Natural killer cell treated with Interleukin-12 subunit alpha and Interleukin-12 subunit beta and Interleukin-15 and Interleukin-18, amount 100 ng/mL, for 72 hours (primary cell): ENCODE data around the gene QPCT. TPM values are rescaled to one million over a fixed set of nuclear protein-coding genes. Genes with fewer than 3 reads are reported as not detected.
A peak's percentile ranks its signal among the peaks of the same experiment; 100 is the strongest.

ENCODE experiments used
- ATAC-seq, 2 donors: fragments of 150-1000 bp; cut with Tn5 transposase in 1 of 2; sonication (Bioruptor Pico), chemical (Tn5 transposase) in 1 of 2; 2 replicates each; pipeline ENCODE4 v1.10.0; 2021
- DNase-seq: peaks from one replicate; pipeline ENCODE4 v3.0.0; 2022; ENCODE audit warnings: low spot score
- H3K27ac Mint-ChIP-seq, 2 donors: 1 replicate in 1 of 2; 2 replicates in 1 of 2; pipeline ENCODE4 v1.8.0; 2022; ENCODE audit warnings: mixed read lengths in 2 of 2, mild to moderate bottlenecking in 1 of 2, moderate library complexity in 1 of 2
- H3K27me3 Mint-ChIP-seq, 2 donors: 1 replicate in 1 of 2; 2 replicates in 1 of 2; pipeline ENCODE4 v1.8.0; 2022; ENCODE audit warnings: mixed read lengths in 2 of 2
- H3K36me3 Mint-ChIP-seq: one replicate; pipeline ENCODE4 v1.8.0; 2022; ENCODE audit warnings: mixed read lengths
- H3K4me1 Mint-ChIP-seq, 2 donors: 1 replicate in 1 of 2; 2 replicates in 1 of 2; pipeline ENCODE4 v1.8.0; 2022; ENCODE audit warnings: low read depth in 2 of 2, mixed read lengths in 2 of 2, mild to moderate bottlenecking in 1 of 2
- H3K4me3 Mint-ChIP-seq: one replicate; pipeline ENCODE4 v1.8.0; 2022; ENCODE audit warnings: mixed read lengths
- H3K9me3 Mint-ChIP-seq: 2 replicates; pipeline ENCODE4 v1.8.0; 2022; ENCODE audit warnings: mixed read lengths
- total RNA-seq, 2 donors: library from RNA; stranded (reverse); gene quantifications; one replicate each; pipeline ENCODE4 v1.2.3, GENCODE V29; 2022

QPCT gene
- total RNA-seq, 2 donors from 2014 or later: 0.33 to 1.5 TPM

GRCh38 chr2:37333256-37333655, 11.2 kb upstream of the QPCT start:
- ATAC-seq (no peak), DNase-seq (no peak)
- H3K9me3 Mint-ChIP-seq: no peaks in the 10 kb centered on the region
- H3K36me3 Mint-ChIP-seq: no peaks in the 10 kb centered on the region
- peaks cover 21 to 36% of the 10 kb centered on the region in 2 donors for H3K27me3 Mint-ChIP-seq
- no peaks in the 10 kb centered on the region for H3K4me1 Mint-ChIP-seq
- no peak overlapping the region for H3K4me3 Mint-ChIP-seq
- H3K27ac Mint-ChIP-seq: no peak overlapping the region

- H3K4me3 Mint-ChIP-seq: no peak overlapping the region
- H3K36me3 Mint-ChIP-seq: no peaks in the 10 kb centered on the region
- ATAC-seq: no peak
- peaks cover 25 to 41% of the 10 kb centered on the region in 2 donors for H3K27me3 Mint-ChIP-seq
- H3K9me3 Mint-ChIP-seq: no peaks in the 10 kb centered on the region
- H3K27ac Mint-ChIP-seq: no peak overlapping the region
- DNase-seq: no peak
- H3K4me1 Mint-ChIP-seq: no peaks in the 10 kb centered on the region
These were observed 8.8 kb upstream of the QPCT start for GRCh38 chr2:37335604-37336003.

- no peak overlapping the region for H3K4me3 Mint-ChIP-seq
- H3K9me3 Mint-ChIP-seq: no peaks in the 10 kb centered on the region
- ATAC-seq: no peak
- H3K36me3 Mint-ChIP-seq: no peaks in the 10 kb centered on the region
- no peaks in the 10 kb centered on the region for H3K4me1 Mint-ChIP-seq
- H3K27ac Mint-ChIP-seq: no peak overlapping the region
- no peak for DNase-seq
- peaks cover 20 to 25% of the 10 kb centered on the region in 2 donors for H3K27me3 Mint-ChIP-seq
These were observed 6.7 kb upstream of the QPCT start for GRCh38 chr2:37337620-37338280.

GRCh38 chr2:37338933-37339332, 5.5 kb upstream of the QPCT start:
- DNase-seq (no peak), ATAC-seq (no peak)
- Mint-ChIP-seq H3K4me1 (peaks cover 0 to 4% of the 10 kb centered on the region in 2 donors), H3K4me3 (no peak overlapping the region), H3K36me3 (no peaks in the 10 kb centered on the region), H3K27ac (no peak overlapping the region), H3K9me3 (no peaks in the 10 kb centered on the region), H3K27me3 (peaks cover 18 to 19% of the 10 kb centered on the region in 2 donors)

- Mint-ChIP-seq H3K4me1 (peaks cover 5 to 11% of the 10 kb centered on the region in 2 donors), H3K36me3 (no peaks in the 10 kb centered on the region), H3K9me3 (no peaks in the 10 kb centered on the region), H3K27me3 (peaks cover 14 to 19% of the 10 kb centered on the region in 2 donors), H3K27ac (no peak overlapping the region), H3K4me3 (no peak overlapping the region)
- ATAC-seq (no peak), DNase-seq (no peak)
These were observed 3.8 kb upstream of the QPCT start for GRCh38 chr2:37340637-37341036.

- Mint-ChIP-seq H3K4me1 (peaks cover 5 to 11% of the 10 kb centered on the region in 2 donors), H3K4me3 (no peak overlapping the region), H3K9me3 (no peaks in the 10 kb centered on the region), H3K27me3 (peaks cover 20 to 26% of the 10 kb centered on the region in 2 donors), H3K36me3 (no peaks in the 10 kb centered on the region), H3K27ac (no peak overlapping the region)
- no peak for ATAC-seq
- DNase-seq: no peak
These were observed 1.7 kb upstream of the QPCT start for GRCh38 chr2:37342591-37343220.

GRCh38 chr2:37343537-37344434, 644 bp upstream of the QPCT start:
- ATAC-seq: no peak
- no peaks in the 10 kb centered on the region for H3K9me3 Mint-ChIP-seq
- peak overlapping the region; percentile 85 for H3K4me3 Mint-ChIP-seq
- no peak overlapping the region for H3K27ac Mint-ChIP-seq
- no peak for DNase-seq
- no peaks in the 10 kb centered on the region for H3K36me3 Mint-ChIP-seq
- H3K4me1 Mint-ChIP-seq: peaks cover 5 to 11% of the 10 kb centered on the region in 2 donors
- H3K27me3 Mint-ChIP-seq: peaks cover 23 to 32% of the 10 kb centered on the region in 2 donors

GRCh38 chr2:37348155-37348554, 3.7 kb downstream of the QPCT start:
- peaks cover 14 to 35% of the 10 kb centered on the region in 2 donors for H3K27me3 Mint-ChIP-seq
- peaks cover 5 to 11% of the 10 kb centered on the region in 2 donors for H3K4me1 Mint-ChIP-seq
- no peak for ATAC-seq
- no peak overlapping the region for H3K27ac Mint-ChIP-seq
- DNase-seq: no peak
- no peaks in the 10 kb centered on the region for H3K9me3 Mint-ChIP-seq
- H3K36me3 Mint-ChIP-seq: no peaks in the 10 kb centered on the region
- no peak overlapping the region for H3K4me3 Mint-ChIP-seq

GRCh38 chr2:37349231-37349860, 4.9 kb downstream of the QPCT start:
- no peaks in the 10 kb centered on the region for H3K36me3 Mint-ChIP-seq
- H3K27ac Mint-ChIP-seq: no peak overlapping the region
- ATAC-seq (no peak), DNase-seq (no peak)
- peaks cover 3 to 4% of the 10 kb centered on the region in 2 donors for H3K4me1 Mint-ChIP-seq
- H3K27me3 Mint-ChIP-seq: peaks cover 12 to 46% of the 10 kb centered on the region in 2 donors
- H3K4me3 Mint-ChIP-seq: no peak overlapping the region
- H3K9me3 Mint-ChIP-seq: no peaks in the 10 kb centered on the region

- Mint-ChIP-seq H3K27me3 (peaks cover 14 to 48% of the 10 kb centered on the region in 2 donors), H3K4me1 (no peaks in the 10 kb centered on the region)
- ATAC-seq: no peak
These were observed 5.6 kb downstream of the QPCT start for GRCh38 chr2:37350034-37350433.

GRCh38 chr2:37354531-37354930, 10.1 kb downstream of the QPCT start:
- H3K27ac Mint-ChIP-seq: no peak overlapping the region
- no peak for DNase-seq
- H3K4me3 Mint-ChIP-seq: no peak overlapping the region
- no peaks in the 10 kb centered on the region for H3K36me3 Mint-ChIP-seq
- H3K9me3 Mint-ChIP-seq: no peaks in the 10 kb centered on the region
- no peaks in the 10 kb centered on the region for H3K4me1 Mint-ChIP-seq
- peaks cover 24 to 47% of the 10 kb centered on the region in 2 donors for H3K27me3 Mint-ChIP-seq
- no peak for ATAC-seq

More at GRCh38 chr2:37350034-37350433, 5.6 kb downstream of the QPCT start:
- H3K27ac Mint-ChIP-seq: no peak overlapping the region
- no peaks in the 10 kb centered on the region for H3K36me3 Mint-ChIP-seq
- no peak for DNase-seq
- H3K9me3 Mint-ChIP-seq: no peaks in the 10 kb centered on the region
- no peak overlapping the region for H3K4me3 Mint-ChIP-seq

GRCh38 chr2:37355735-37356134, 11.3 kb downstream of the QPCT start:
- no peak overlapping the region for H3K27ac Mint-ChIP-seq
- no peaks in the 10 kb centered on the region for H3K36me3 Mint-ChIP-seq
- DNase-seq (no peak), ATAC-seq (no peak)
- H3K27me3 Mint-ChIP-seq: peaks cover 29 to 44% of the 10 kb centered on the region in 2 donors
- no peaks in the 10 kb centered on the region for H3K4me1 Mint-ChIP-seq
- H3K4me3 Mint-ChIP-seq: no peak overlapping the region
- H3K9me3 Mint-ChIP-seq: no peaks in the 10 kb centered on the region

- H3K27ac Mint-ChIP-seq: no peak overlapping the region
- no peaks in the 10 kb centered on the region for H3K9me3 Mint-ChIP-seq
- H3K36me3 Mint-ChIP-seq: no peaks in the 10 kb centered on the region
- no peak for ATAC-seq
- no peak for DNase-seq
- H3K27me3 Mint-ChIP-seq: peaks cover 29 to 50% of the 10 kb centered on the region in 2 donors
- no peak overlapping the region for H3K4me3 Mint-ChIP-seq
- no peaks in the 10 kb centered on the region for H3K4me1 Mint-ChIP-seq
These were observed 11.9 kb downstream of the QPCT start for GRCh38 chr2:37356299-37356698.
